Stimulated activated CD4-positive, alpha-beta T cell treated with anti-CD3 and anti-CD28 coated beads, Interleukin-4, amount 100 ng/mL, for 48 hours (primary cell): ENCODE data around the gene PPP2R2B.

Experiments used
- DNase-seq, 2 donors: peaks; one replicate each; pipeline ENCODE4 v3.0.0-alpha.2; 2020; ENCODE audit warnings: low read depth in 2 of 2

Gene PPP2R2B

DNA sequence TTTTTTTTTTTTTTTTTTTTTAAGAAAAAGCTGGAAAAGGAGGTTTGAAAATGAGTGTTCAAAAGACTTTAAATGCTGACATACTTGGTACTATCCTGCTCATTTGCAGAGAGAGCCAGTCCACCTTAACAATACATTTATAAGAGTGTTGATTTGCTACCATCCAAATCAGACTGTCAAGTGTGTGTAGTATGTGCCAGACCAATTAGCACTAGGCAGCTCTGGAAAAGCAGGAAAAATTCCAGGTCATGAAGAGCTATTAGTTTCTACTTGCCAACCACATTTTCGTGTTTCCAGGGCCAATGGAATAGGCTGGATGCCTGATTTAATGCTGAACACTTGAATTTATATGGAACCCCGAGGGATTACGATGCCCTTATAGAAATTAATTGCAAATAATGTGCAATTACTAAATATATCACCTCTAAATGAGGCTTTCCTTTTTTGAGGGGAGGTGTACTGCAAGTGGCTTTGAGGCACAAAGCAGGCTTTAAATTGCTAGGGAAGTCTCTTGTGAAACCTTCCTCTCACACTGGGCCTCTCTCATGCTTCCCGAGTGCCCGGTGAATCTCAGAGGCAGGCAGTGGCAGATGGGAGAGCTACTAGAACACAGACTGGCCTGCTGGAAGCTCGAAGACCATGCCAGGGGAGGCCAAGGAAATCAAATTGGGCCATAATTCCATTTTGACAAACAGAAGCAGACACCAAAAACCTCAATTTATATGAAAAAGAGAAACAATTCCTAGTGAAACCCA lies 178.7 kb downstream of the PPP2R2B start:
- no peak for DNase-seq

GRCh38 chr5:146699138-146699537 lies 179.4 kb downstream of the PPP2R2B start:
- DNase-seq, result no peak

DNA sequence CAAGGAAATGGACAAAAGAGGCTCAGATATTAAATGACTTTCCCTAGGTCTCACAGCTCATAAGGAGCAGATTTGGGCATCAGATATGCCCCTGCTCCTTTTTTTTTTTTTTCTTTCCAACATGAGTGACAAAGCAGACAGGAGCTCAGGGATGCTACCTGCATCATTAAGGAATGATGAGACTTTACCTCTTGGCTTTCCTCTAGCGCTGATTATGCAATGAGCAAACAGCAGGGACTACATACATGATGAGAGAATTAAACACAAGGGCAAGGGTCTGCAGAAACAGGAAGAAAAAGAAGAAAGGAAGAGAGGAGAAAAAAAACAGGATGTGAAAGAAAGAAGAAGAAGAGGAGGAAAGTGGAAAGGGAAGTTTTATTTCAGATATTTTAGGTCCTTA lies 179.9 kb downstream of the PPP2R2B start:
- no peak for DNase-seq

DNA sequence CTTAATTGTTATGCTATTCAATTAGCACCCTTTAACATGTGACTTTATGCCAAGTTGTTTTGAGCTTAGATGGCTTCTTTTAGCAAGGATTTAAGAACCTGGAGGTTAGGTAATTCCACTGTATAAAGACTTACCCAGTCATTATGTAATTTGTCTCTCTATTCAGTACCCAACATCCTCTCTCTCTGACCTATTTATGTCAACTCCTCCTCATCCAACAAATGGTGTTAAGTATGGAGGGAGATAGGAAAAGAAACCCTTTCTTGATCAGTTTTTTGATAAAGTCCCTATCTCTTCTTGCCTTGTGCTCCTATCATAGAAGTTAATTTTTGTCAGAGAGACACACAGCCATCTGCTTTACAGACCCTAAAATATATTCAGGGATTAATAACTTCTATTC lies 181.3 kb downstream of the PPP2R2B start:
- DNase-seq, result no peak

- DNase-seq, result no peak
Measured at GRCh38 chr5:146695646-146696045, 182.9 kb downstream of the PPP2R2B start.

DNA sequence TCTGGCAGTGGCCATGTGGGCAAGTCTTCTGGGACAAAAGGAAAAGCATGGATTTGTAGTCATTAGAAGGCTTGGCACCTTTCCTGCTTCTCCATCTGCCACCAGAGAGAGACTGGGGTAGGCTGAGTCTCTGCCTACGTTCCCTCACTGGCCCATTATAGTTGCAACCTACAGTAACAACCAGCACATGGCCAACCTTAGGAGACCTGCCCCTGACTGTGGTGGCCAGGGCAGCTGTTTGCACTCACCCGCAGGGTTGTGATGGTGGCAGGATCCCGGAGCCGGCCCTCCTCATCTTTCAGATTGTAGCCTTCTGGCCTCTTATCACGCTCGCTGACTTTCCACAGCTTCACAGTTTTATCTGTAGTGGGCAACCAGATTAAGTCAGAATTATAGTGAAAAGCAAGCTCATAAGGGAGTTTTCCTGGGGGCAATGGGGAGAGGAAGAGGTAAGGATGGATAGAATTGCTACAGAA lies 187.6 kb downstream of the PPP2R2B start:
- DNase-seq, result no peak

GRCh38 chr5:146687630-146688029 lies 190.9 kb downstream of the PPP2R2B start:
- no peak for DNase-seq

GRCh38 chr5:146683861-146684260 lies 194.7 kb downstream of the PPP2R2B start:
- no peak for DNase-seq

DNA sequence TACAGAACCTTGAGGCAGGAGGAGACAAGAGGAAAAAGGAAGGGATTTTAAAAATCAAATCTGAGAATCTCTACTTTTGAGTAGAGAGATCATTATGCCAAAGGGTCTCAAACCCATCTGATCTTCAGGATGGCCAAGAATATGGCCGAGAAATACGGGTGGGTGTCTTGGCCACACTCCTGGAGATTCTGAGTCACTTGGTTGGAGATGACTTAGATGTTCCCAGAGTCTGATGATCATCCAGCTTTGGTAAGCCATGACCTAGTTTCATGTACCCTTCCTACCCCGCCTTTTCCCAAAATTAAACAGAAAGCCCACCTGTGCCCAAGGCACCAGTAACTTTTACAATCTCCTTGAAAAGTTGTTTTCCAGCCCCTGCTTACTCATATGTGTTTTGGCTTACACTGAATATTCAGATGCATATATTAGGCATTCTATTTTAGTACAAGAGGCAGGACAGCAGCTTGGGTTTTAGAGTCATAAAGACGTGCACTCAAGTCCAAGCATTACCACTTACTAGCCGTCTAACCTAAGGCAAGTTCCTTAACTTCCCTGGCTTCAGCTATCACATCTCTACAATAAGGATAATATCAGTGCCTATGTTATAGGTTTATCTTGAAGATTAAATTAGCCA lies 195.5 kb downstream of the PPP2R2B start:
- DNase-seq, result no peak

DNA sequence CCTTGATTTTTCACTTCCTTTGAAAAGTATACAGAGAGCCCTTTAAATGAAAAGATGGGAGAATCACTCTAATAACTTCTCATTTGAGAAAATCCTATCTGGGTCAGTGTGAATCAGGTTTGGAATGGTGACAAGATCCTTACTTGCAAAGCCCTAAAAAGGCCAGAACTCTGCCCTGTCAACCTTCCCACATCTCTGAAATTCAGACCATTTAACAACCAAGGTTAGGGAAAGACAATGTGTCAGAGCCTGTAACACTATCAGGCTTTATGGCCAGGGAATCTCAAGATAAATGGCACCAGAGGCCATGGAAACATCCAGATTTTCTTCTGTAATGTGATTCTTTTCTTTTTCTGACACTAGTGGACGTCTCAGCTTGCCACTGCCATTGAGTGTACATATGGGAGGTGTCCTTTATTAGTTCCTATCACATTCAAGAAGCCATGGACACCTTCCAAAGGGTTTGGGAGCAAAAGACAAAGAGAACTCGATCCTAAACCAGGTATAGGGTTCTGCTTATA lies 196.9 kb downstream of the PPP2R2B start:
- DNase-seq, result no peak

GRCh38 chr5:146680846-146681584 lies 197.5 kb downstream of the PPP2R2B start:
- DNase-seq, result no peak

DNA sequence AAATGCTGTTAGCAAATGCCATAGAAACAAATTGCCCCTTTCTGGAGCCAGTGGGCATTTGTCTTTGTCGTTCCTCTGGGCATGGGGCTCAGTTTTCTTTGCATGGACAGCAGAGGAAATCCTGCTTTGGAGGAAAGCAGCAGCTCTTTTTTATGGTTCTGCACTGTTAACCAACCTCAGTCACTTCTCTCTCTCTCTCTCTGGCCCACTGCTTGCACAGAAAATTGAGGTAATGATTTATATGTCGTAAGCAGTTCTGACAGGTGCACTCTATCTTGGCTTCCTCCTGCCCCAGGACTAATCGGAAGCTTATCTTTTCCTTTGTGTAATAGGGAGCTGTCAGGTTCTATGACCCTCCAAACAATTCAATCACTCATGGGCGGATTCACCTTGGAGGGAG lies 202.9 kb downstream of the PPP2R2B start:
- no peak for DNase-seq

DNA sequence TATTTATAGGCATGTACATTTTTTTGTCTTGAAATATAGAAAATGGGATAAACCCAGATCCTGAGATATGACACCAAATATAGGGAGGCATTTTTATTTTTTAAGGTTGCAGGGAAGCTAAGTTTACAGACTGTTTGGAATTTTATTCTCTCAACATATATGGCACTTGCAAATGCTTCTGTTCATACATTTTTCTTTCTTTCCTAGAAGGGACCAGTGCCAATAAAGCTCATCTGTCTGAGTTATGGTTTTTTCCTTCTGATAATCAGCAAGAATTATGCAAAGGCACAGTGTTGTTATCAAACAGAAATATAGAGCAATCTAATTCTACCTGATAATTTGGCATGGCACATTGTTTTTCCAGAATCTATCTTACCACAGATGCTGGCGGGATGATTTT lies 205.7 kb downstream of the PPP2R2B start:
- DNase-seq, result no peak

DNA sequence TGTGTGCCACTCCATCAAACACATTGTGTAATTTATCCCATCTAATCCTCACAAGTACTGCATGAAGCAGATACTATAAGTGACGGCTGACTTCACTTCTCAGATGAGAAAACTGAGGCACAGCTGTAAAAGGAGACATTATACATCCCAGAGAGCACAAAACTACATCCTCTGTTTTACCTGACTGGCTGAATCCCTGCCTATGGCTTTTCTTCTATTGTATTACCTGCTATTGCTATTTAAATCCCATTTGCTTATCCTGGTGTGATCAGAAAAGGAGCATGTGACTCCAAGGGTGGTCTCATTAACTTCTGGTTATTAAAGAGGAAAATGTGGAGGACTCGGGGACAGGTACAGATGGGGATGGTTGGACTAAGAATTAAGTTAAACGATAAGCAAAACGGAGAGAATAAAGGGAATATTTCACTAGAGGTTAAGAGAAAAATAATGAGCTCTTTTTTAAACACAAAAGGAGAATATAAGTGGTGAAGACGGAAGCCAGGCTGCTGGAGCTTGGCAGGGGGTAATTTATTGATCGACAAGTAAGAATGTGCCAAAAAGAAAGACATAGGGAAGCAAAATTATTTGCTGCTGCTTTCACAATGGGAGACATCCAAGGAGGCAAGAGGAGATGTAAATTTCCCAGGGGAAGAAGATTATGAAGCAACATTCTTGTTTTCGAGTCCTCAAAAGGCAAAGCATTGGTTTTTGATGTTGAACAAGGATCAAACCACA lies 206.8 kb downstream of the PPP2R2B start:
- DNase-seq, result no peak

- DNase-seq, result no peak
Measured at GRCh38 chr5:146669656-146670055, 208.9 kb downstream of the PPP2R2B start.

- DNase-seq, result no peak
Measured at GRCh38 chr5:146667633-146668272, 210.8 kb downstream of the PPP2R2B start.

- no peak for DNase-seq
Measured at GRCh38 chr5:146662229-146662628, 216.3 kb downstream of the PPP2R2B start.

- no peak for DNase-seq
Measured at GRCh38 chr5:146660376-146660960, 218.1 kb downstream of the PPP2R2B start.

GRCh38 chr5:146659961-146660360 lies 218.6 kb downstream of the PPP2R2B start:
- DNase-seq, result no peak

DNA sequence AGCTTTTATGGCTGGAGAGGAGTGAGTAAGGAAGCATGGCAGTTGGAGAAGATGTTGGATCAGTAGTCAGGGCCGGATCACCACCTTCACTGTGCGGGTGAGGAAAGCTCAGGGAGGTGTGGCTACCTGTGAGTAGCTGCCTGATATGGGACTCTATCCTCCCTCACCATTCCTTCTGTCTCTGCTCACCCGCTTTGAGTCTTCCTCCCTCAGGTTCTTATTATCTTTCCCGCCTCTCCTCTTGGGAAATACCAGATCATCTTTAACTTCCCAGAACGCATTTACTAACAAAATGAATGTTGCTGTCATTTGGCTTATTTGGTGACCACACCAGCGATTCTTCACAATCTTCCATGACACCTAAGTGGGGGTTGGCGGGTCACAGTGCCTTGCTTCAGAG lies 221.9 kb downstream of the PPP2R2B start:
- DNase-seq, result no peak

DNA sequence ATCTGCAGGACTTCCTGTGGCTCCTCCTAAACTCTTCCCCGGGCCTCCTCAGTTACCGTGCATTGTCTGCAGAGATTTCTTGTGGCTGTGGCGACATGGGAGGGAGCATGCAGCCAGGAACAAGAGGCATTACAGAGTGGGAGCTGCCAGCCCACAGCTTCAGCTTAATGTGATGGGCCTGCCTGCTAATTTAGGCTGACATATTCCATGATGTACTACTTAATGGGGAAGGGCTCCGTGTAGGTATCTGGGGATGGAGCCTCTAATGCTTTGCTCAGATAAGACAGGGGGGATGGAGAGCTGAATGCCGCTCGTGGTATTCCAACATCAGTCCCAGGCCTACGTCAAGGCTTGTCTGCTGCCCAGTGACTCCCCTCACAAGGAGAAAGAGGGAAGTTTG lies 225.0 kb downstream of the PPP2R2B start:
- no peak for DNase-seq
